Stimulated activated CD4-positive, alpha-beta T cell treated with anti-CD3 and anti-CD28 coated beads, TNF-alpha, amount 100 ng/mL, for 24 hours (primary cell): ENCODE measurements around the gene SCG2.
"Not testable (repeated sequence)": the region's sequence is repeated elsewhere in the genome, so short reads cannot be mapped to it uniquely, and the experiment has no call there.

ENCODE experiments used
- DNase-seq, 3 experiments: peaks; one replicate each; pipeline ENCODE4 v3.0.0-alpha.2; 2020; ENCODE audit warnings: low read depth in 3 of 3

The SCG2 gene

DNA sequence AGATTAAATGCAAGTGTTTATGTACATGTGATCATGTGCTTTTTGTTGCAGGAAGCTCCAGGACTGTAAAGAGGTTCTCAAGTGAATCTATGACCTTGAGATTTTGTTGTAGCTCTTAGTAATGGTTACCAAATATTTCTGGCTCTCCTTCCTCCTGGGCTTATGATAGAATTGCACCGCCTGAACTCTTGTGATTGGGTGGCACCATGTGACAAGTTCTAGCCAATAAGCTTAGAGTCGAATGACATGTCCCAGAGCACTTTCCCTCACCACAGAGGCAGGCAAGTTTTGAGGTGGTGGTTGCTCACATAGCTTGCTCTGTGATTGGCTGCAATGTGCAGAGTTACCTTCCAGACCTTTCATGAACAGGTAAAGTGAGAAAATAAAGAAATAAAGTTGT lies 8.9 kb upstream of the SCG2 start:
- DNase-seq = no peak

DNA sequence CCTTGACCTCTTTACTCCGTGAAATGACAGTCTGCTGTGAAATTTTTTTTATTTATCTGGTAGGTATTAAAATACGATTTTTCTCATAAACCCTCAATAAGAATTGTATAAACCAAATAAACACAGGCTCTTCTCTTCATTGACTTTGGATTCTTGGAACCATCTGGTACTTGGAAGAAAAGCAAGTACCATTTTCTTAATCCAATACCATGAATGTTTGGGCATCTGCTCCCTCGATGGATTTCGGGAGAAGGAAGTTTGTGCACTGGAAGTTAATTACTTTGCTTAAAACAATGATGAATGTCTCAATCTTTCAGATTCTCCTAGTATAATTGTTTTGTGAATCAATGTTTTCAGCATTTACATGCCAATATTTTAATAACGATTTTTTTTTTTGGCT lies 5.3 kb upstream of the SCG2 start:
- no peak for DNase-seq

DNA sequence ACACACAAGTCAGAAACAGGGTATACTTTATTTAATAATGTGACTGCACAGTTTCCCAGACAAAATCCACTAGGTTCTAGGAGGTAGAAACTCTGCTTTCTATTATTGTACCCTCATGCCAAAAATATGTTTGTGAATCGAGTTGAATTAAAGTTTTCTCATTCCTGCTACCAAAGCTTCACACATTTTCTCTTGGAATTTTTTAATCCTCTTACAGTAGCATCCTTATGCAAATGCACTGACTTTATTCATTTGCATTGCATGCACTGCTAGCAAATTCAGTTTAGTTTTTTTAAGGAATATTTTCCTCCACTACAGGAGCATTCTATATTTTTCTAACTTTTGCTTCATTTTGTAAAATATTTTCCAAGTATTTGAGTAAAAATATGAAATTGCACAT lies 4.8 kb upstream of the SCG2 start:
- DNase-seq = no peak

DNA sequence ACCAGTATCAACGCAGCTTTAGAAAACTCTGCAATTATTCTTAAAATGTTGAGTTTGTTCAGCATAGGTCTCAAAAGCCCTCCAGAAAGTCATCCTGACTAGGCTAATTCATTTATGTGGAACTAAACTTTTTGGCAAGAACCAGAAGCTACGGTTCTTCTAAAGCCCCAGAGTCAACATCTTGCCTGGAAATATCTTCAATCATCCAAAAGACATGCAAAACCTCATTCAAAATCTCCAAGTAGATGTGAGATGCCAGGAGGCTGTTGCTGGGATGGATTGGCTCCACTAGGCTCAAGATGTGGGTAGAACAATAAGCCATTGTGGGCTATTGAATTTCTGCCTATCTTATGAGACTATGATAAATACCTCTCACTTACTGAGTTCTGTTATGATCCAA lies 2.1 kb upstream of the SCG2 start:
- no peak for DNase-seq

DNA sequence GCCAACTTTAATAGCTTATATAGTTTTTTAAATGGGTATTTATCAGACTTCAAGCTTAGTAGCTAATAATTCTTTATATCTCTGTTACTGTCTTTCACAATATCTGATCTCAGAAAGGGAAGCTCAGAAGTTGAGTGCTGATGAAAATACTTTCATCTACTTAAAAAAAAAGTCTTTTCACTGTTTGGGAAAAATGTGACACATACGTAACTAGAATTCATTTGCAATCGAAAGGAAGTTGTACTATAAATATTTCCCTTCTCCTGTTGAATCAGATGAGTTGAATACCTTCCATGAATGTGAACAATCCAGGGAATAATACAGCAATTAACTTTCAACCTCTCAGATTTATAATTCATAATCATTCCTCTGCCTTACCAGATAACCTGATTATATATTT lies 811 bp upstream of the SCG2 start:
- no peak for DNase-seq

DNA sequence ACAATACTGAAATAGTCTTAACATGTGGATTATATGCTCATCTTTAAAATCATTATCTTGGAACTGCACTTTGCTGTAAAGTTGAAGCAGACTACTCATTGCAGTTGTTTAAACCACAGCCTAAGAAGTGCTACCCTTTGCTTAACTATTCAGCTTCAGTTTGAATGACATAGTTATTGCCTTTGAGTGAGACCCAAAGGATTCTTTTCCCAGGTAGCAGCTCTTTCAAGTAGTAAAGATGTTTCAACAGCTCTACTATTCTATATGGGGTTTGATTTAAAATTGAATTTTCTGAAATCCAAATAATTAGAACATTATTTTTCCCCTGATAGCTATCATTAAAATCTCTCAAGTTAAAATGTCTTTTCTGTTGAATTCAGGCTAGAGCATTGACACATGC lies 1.1 kb downstream of the SCG2 start:
- no peak for DNase-seq

DNA sequence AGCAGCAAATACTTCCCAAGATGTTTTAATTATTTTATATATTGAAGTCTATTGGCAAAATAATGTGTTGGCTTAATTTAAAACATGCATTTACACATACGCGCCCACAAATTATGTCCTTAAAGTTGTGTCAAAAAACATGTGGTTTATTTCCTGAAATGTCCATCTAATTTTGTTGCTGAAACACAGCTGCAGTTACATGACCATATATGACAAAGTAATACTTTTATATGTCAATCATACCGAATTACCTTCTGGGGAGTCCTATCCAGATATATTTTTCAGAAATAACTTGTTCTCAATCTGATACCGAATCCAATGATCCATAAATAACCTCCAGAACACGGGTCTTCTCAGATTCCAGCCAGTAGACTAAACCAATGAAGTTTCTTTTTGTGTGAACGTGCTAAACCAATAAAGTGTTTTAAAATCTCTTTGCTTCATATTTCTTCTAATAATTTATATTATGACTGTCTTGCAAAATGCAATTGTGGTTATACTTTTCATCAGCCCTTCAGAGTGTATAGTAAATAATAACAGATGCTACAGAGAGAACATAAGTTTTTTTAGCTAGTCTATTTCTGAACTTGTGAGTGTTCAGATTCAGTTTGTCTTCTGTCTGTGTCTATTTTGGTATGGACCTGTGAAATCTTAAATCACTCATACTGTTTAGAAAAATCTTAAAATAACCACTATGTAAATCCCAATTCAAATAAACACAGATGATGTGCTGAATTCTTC lies 2.4 kb downstream of the SCG2 start:
- no peak for DNase-seq

DNA sequence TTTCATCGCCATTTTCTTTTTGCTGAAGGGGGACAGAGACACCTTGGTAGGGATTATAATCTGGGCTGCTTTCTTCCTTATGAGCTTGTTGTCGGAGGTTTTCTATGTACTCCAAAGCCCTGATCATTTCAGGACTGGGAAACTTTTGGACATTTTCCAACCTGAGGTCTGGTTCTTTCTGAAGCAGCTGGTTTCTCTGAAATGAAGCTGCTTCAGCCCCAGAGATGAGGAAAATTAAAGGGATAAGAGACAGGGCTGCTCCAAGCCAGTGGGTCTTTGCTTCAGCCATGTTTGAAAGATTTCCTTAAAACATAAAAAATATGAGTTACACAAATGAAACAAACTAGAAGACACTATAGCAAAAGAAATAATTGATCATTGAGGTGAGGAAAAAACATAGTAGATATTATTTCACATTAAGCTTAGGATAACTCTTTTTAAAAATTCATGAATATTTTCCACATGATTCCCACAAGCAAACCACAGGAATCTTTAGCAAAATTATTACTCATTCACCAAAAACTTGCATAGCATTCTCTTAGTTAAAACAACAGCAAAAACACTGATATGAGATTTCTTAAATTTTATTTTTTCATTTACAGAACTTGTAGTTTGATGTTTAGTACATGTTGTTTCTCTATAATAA lies 3.0 kb downstream of the SCG2 start:
- no peak for DNase-seq

DNA sequence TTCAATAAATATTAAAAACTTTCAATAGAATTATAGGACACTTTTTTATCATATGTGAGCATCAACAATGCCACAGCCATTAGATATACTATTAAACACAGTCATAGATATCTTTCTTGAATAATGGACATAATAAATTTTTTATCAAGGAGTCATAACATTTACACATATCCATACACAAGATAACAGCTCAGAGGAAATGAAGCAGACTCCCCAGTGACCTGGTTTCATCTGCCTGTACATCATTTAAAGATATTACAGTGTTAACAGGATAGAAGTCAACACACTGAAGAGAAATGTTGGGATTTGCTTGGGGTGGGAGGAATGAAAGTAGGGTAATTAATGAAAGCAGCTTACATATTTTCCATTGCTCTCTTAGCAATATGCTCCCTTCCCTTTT lies 5.1 kb downstream of the SCG2 start:
- DNase-seq = no peak

DNA sequence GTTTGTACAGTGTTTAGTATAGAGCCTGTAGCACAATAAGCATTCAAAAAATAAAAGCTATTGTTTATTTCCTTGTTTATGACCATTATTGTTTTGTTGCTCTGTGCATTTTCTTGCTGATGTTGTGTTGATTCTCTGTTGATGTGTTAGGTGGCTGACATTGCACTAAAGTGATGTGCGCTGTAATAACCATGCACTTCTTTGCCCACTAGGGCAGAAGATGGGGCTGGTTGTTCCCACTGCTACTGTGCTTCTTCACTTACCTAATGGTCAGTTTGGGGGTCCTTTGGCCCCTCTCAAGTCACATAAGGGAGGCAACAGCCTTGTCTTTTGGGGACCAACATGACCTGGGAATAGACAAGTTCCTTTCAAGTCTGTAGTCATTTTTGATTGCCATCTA lies 6.0 kb downstream of the SCG2 start:
- no peak for DNase-seq

DNA sequence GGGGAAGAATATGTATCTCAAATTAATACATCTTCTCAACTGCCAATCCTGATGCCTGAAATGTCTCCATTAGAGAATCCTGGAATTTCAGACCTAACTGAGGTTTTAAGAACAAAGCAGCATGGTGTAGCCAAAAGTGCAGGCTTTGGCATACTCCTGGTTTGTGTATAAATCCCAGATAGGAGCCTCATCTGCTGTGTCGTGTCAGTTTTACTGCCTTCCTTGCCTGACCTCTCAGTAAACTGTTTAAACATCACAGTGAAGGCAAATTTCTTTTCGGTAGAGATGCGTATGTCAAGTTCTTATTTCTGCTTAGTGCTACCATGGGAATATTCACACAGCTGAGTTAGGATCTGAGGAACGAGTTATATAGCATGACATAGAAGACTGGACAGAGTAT lies 7.3 kb downstream of the SCG2 start:
- no peak for DNase-seq

DNA sequence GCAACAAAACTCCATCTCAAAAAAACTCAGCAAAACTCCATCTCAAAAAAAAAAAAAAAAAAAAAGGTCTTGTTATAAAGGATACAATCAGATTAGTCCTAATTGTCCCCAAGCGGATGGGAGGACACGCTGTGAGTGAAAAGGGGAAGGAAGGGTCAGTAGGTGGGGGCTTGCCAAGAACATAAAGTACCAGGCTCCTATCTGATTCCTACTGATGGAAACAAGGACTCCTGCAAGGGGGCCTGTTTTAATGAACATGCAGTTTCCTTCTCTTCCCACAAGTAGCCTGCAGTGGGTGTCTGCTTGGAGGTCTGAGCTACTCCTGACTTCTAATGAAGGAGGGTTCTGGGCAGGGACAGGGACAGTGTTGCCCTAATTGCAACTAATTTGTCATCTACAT lies 7.9 kb downstream of the SCG2 start:
- no peak for DNase-seq

DNA sequence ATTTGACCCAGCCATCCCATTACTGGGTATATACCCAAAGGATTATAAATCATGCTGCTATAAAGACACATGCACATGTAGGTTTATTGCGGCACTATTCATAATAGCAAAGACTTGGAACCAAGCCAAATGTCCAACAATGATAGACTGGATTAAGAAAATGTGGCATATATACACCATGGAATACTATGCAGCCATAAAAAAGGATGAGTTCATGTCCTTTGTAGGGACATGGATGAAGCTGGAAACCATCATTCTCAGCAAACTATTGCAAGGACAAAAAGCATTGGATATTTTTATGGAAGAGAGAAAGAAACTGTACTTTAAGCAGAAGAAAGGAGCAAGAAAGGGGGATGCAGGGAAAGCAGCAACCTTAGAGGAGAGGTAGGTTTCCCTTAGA lies 9.5 kb downstream of the SCG2 start:
- not testable (repeated sequence) for DNase-seq

DNA sequence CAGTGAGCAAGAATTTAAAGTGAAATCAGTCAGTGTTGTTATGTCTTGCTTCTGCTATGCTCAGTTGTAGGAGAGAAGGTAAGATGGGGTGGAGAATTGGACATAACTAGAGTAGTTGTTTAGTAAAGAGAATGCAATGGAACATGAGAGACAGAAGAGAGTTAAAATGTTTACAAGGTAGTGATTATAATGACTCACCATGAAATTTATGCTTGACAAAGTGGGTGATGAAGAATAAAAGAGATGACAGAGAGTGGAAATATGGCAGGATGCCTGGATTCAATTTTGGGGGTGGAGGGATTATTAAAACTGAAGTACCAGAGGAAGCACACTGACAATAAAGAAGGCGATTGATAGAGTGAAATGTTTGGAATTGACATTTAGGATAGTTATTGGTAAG lies 10.6 kb downstream of the SCG2 start:
- DNase-seq = no peak

DNA sequence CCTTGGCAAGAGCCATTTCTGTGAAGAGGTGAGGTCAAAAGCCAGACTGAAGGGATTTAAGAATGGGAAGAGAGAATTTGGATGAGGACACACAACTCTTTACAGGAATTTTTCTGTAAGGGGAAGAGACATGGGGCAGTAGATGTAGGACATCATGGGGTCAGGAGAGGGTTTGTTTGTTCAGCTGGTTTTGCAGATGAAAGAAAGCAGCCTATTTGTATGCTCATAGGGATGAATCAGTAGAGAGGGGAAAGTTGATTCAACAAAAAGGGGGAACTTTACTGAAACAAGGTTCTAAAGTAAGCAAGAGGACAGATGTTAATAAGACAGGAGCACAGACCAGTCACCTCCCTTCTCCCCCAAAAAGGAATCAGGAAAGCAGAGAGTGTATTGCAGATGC lies 11.2 kb downstream of the SCG2 start:
- DNase-seq = no peak

DNA sequence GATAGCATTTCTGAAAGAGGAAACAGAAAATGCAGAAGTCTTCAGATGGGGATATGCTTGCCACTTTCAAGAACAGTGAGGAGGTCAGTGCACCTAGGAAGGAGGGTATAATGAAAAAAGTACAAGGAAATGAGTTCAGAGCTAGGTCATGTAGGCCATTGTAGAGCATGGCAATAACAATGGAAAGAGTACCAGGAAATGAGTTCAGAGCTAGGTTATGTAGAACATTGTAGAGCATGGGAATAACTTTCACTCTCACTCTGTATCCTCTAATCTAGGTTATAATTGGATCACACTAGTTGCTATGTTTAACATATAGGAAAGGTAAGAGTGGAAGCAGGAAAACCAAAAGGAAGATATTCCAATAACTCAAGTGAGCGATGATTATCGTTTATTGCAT lies 12.3 kb downstream of the SCG2 start:
- no peak for DNase-seq

DNA sequence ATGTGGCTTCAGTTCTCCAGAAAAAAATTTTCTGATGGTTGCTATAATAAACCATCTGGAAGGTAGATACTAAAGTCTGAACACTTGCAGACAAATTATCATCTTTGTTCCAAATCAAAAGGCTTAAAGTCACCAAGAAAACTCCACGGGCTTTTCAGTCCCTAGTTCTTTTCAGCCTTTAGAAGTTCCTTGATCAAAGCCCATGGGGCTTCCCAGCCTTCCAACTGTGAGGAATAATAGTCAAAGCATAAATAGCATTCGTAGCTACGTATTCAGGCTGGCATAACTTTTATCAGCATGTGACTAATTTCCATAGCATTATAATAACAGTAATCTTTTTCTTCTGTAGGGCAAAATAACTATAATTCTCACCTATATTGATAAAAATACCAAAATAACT lies 13.9 kb downstream of the SCG2 start:
- DNase-seq = no peak

DNA sequence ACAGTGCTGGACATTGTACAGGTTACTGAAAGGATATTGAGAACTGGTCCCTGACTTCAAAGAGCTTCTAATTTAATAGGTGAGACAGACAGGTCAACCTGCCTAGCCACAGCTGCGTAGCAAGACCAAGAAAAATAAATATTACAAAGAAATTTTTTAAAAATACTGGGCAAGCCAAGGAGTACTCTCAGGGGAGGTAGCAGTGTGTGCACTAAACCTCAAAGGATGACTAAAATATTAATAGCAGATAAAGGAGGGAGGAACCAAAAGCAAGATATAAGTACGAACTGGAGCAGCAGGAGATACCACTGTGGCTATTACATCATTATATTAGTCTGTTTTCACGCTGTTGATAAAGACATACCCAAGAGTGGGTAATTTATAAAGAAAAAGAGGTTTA lies 14.9 kb downstream of the SCG2 start:
- no peak for DNase-seq

DNA sequence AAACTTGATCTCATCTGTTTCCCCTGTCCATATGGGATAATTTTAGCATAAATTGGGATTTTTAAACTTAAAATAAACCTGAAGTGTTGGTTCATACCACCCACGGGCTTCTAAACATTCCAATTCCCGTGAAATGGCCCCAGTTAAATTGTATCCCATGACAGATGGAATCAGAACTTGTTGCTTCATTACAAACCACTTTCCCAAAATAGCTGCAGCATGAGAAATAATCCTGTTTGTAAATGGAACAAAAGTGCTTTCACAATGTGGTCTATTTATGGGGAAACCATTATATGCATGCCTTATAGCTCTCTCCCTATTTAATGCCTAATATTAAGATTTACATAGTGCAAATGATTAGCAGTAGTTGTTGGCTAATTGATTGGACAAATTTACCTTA lies 15.9 kb downstream of the SCG2 start:
- no peak for DNase-seq

DNA sequence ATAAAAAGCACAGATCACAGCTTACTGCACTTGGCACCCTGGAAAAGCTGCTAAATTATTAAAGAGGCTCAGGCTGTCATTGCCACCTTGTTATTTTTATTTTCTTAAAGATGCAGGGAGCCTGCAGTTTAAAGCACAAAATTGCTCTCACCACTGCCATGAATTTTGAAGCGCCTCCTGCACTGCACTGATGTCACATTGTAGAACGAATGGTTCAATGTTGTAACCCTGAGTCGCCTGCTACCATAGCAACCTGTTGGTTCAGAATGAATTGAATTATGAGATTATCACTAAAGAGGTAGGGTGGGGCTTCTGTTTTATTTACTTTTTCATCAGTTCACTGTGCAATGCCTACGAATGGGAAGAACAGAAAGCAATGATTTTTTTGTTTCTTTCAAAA lies 16.5 kb downstream of the SCG2 start:
- DNase-seq = no peak

DNA sequence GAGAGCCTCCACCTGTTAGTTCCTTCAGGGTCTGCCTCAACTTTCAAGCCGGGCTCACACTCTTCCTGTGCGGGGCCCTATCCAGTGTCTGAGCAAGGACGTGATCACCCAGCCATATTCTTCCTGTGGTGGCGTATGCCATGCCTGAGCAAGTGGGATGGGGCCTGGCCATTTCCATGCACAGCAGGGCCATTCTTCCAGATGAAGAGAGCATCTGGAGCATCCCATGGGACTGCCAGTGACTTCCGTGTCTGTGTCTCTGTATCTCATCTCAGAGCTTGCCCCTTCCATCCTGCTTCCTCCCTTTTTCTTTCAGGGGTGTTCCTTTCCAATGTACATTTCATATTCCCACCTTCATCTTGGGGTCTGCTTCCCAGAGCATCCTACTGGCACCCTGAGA lies 20.2 kb downstream of the SCG2 start:
- DNase-seq = no peak

DNA sequence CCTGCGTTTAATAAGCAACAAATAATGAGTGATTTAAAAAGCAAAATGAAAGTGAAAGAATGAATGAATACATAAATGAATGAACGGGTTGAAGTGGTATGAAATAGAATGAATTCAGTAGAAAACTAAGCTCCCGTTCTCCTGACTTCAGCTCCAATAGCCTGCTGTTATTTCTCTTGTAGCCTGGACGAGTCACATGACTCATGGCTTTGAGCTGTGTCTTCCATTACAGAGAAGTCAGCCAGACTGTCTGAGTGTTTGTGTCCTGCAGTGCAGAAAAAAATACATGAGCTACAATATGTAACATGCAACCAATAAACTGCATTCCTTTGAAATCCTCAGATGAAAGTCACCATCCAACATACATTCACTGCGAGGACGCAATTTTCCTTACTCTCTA lies 21.2 kb downstream of the SCG2 start:
- DNase-seq = no peak

DNA sequence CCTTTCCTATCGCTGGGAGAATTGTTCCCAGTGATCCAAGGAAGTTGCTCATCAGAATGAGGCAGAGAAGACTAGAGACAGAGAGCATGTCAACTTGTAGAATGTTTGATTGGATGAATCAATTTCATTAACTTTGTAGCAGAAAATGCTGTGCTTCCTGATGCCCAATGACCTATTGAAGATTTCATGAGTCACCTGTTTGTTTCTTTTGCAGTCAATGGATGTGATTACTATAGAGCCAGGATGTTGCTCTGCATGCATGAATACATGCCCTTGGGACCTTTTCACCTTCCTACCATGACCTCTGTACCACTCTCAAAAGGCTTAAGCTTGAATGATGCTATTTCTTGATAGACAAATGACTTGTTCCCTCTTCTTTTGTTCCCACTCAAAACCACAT lies 23.3 kb downstream of the SCG2 start:
- no peak for DNase-seq

DNA sequence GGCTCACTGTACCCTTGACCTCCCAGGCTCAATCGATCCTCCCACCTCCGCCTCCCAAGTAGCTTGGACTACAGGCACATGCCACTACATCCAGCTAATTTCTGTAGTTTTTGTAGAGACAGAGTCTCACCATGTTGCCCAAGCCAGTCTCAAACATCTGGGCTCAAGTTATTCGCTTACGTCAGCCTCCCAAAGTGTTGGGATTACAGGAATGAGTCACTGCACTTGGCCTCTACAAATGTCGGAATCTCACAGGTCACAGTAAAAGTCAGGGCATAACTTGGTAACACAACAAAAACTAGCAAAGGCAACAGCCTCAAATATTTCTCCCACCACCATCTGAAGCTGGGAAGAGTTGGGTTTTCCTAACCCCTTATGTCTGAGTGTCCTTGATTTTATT lies 25.3 kb downstream of the SCG2 start:
- no peak for DNase-seq
